OCI-LY7 (cell line): Measurements from ENCODE around the gene SPATA25. TPM values are rescaled to one million over a fixed set of nuclear protein-coding genes. Genes with fewer than 3 reads are reported as not detected.

Experiments used
- BruUV-seq: library from RNA; stranded (reverse); fragments of 400-500 nt; replicated peaks from 2 replicates; lab custom pipeline; 2021; lab: Mats Ljungman, UMichigan
- CTCF ChIA-PET: fragments of 300-600 bp; sonication (Branson Sonifier 250); formaldehyde crosslinking; loops from one replicate; lab custom pipeline; 2022; ENCODE audit warnings: antibody characterized with exemption; ENCODE audit not compliant: unreplicated experiment; lab: Charles Lee
- POLR2A ChIA-PET: fragments of 300-600 bp; sonication (Branson Sonifier 250); formaldehyde crosslinking; loops from one replicate; lab custom pipeline; 2022; ENCODE audit warnings: antibody characterized with exemption; lab: Charles Lee
- DNase-seq: peaks from one replicate; pipeline ENCODE4 v3.0.0-alpha.2; 2015; ENCODE audit warnings: low spot score
- H2AFZ ChIP-seq: fragments of 200-600 bp; sonication (generic), shearing (Covaris generic); 2 replicates; pipeline ENCODE4 v1.6.1; 2014; ENCODE audit warnings: mild to moderate bottlenecking, antibody characterized with exemption, low read length, moderate library complexity
- H3K27ac ChIP-seq: fragments of 200-600 bp; sonication (generic); 2 replicates; pipeline ENCODE4 v1.5.1; 2014; ENCODE audit warnings: mixed run types, low read depth, mild to moderate bottlenecking, moderate library complexity, low read length, inconsistent platforms; ENCODE audit not compliant: poor library complexity, severe bottlenecking
- H3K36me3 ChIP-seq: fragments of 200-600 bp; sonication (generic); 2 replicates; pipeline ENCODE4 v1.6.1; 2014; ENCODE audit warnings: mild to moderate bottlenecking, antibody characterized with exemption, low read length, moderate library complexity, mixed read lengths; ENCODE audit not compliant: insufficient read depth
- H3K4me1 ChIP-seq: fragments of 200-600 bp; sonication (generic); 2 replicates; pipeline ENCODE4 v1.5.1; 2014; ENCODE audit warnings: mild to moderate bottlenecking, low read length; ENCODE audit not compliant: insufficient read depth, poor library complexity, severe bottlenecking
- H3K4me2 ChIP-seq: fragments of 200-600 bp; sonication (generic); 2 replicates; pipeline ENCODE4 v1.6.1; 2014; ENCODE audit warnings: mild to moderate bottlenecking, low read length
- H3K4me3 ChIP-seq: fragments of 200-600 bp; sonication (generic); 2 replicates; pipeline ENCODE4 v1.5.1; 2014; ENCODE audit warnings: mild to moderate bottlenecking, low read depth, low read length; ENCODE audit not compliant: poor library complexity, severe bottlenecking
- H3K79me2 ChIP-seq: fragments of 200-600 bp; sonication (generic); 2 replicates; pipeline ENCODE4 v1.6.1; 2016; ENCODE audit warnings: low read depth, mild to moderate bottlenecking, low read length, moderate library complexity, mixed read lengths; ENCODE audit not compliant: insufficient read depth
- H3K9me2 ChIP-seq: fragments of 200-600 bp; sonication (generic); 2 replicates; pipeline ENCODE4 v1.6.1; 2016; ENCODE audit warnings: mild to moderate bottlenecking, low read length, mixed read lengths; ENCODE audit not compliant: insufficient read depth
- H3K9me3 ChIP-seq: fragments of 200-600 bp; sonication (generic); 2 replicates; pipeline ENCODE4 v1.6.1; 2014; ENCODE audit warnings: mild to moderate bottlenecking, mixed run types, low read length, mixed read lengths
- H4K20me1 ChIP-seq: fragments of 200-600 bp; sonication (generic); 2 replicates; pipeline ENCODE4 v1.6.1; 2014; ENCODE audit warnings: mild to moderate bottlenecking, antibody characterized with exemption, low read length, moderate library complexity, mixed read lengths; ENCODE audit not compliant: insufficient read depth
- CTCF ChIP-seq: fragments of 200-600 bp; sonication (generic); conservative IDR thresholded peaks from 2 replicates; pipeline ENCODE4 v1.5.1; 2014; ENCODE audit warnings: mild to moderate bottlenecking, antibody characterized with exemption, low read length, moderate library complexity, mixed read lengths
- EZH2phosphoT487 ChIP-seq: fragments of 200-600 bp; sonication (generic); IDR thresholded peaks from 2 replicates; pipeline ENCODE4 v1.6.1; 2018; ENCODE audit warnings: low read depth, borderline replicate concordance, mild to moderate bottlenecking, mixed run types, antibody characterized with exemption, low read length, moderate library complexity, mixed read lengths
- intact Hi-C: fragments of 100-400 bp; cut with micrococcal nuclease; formaldehyde crosslinking; loops from one replicate; pipeline ENCODE4 v1.10.0; 2022; ENCODE audit not compliant: unreplicated experiment
- total RNA-seq, 2 experiments: library from RNA; depleted of rRNA in 1 of 2; stranded (reverse); fragments of >200 nt in 1 of 2; shearing (Covaris generic) in 1 of 2; gene quantifications; 2 replicates each; pipeline ENCODE4 v1.2.3, GENCODE V29; 2014 to 2022

Gene SPATA25
- total RNA-seq, 2 experiments from 2014 or later: 5.8 TPM

- BruUV-seq: no TSS peak
- peak overlapping the region; percentile 12 for H3K4me3 ChIP-seq
- no peak for TF ChIP-seq CTCF
- no peak for TF ChIP-seq EZH2phosphoT487
These were observed 45.9 kb downstream of the SPATA25 start for GRCh38 chr20:45841407-45842129.

GRCh38 chr20:45840700-45841198, 46.7 kb downstream of the SPATA25 start:
- DNase-seq: no peak
- H3K4me3 ChIP-seq: no peak overlapping the region
- no peaks in the 10 kb centered on the region for H3K79me2 ChIP-seq
- TF ChIP-seq EZH2phosphoT487 (no peak), CTCF (no peak)
- peaks cover 26% of the 10 kb centered on the region; the same call in 1 of the 2 replicates for H3K36me3 ChIP-seq
- no peaks in the 10 kb centered on the region for H3K9me2 ChIP-seq
- peaks cover 20% of the 10 kb centered on the region for H3K4me1 ChIP-seq
- H3K27ac ChIP-seq: no peak overlapping the region
- no TSS peak for BruUV-seq
- intact Hi-C loops: no loop called here
- no peak overlapping the region for H3K4me2 ChIP-seq
- no peaks in the 10 kb centered on the region for H4K20me1 ChIP-seq
- H2AFZ ChIP-seq: no peak overlapping the region
- POLR2A ChIA-PET: interaction anchor here (2.4 kb wide), 1 partner anchor 11 kb away, joined by 11 read pairs; no protein-coding TSS in a partner anchor
- H3K9me3 ChIP-seq: no peaks in the 10 kb centered on the region
- CTCF ChIA-PET: no interaction called here

More at GRCh38 chr20:45841407-45842129, 45.9 kb downstream of the SPATA25 start:
- H3K27ac ChIP-seq: peak overlapping the region; percentile 66
- ChIA-PET POLR2A (interaction anchor here (0.9 to 2.4 kb wide), 11 partner anchors 9 to 129 kb away, joined by 3 to 11 read pairs (median 5); partner anchors contain the start of genes ACOT8, SNX21, ZSWIM1 and ZSWIM3), CTCF (interaction anchor here (1.2 kb wide), 1 partner anchor 19 kb away, joined by 3 read pairs; no protein-coding TSS in a partner anchor)
- intact Hi-C loops: no loop called here
- peak overlapping the region; percentile 13; the same call in 1 of the 2 replicates for H2AFZ ChIP-seq
- H3K9me2 ChIP-seq: no peaks in the 10 kb centered on the region
- H3K4me1 ChIP-seq: peaks cover 20% of the 10 kb centered on the region
- no peak for DNase-seq
- peaks cover 32% of the 10 kb centered on the region; the same call in 1 of the 2 replicates for H3K36me3 ChIP-seq
- H3K79me2 ChIP-seq: no peaks in the 10 kb centered on the region
- H4K20me1 ChIP-seq: no peaks in the 10 kb centered on the region
- H3K4me2 ChIP-seq: peak overlapping the region; percentile 58
- no peaks in the 10 kb centered on the region for H3K9me3 ChIP-seq
